GM21526 (cell line): ENCODE data around the gene RNU1-2.
A peak's percentile ranks its signal among the peaks of the same experiment; 100 is the strongest.
"Not testable (repeated sequence)": the region's sequence is repeated elsewhere in the genome, so short reads cannot be mapped to it uniquely, and the experiment has no call there.

ENCODE experiments used
- ATAC-seq: cut with Tn5 transposase; IDR thresholded peaks from one replicate; pipeline ENCODE4 v1.9.1; 2021; ENCODE audit warnings: moderate library complexity; ENCODE audit not compliant: unreplicated experiment, low FRiP score

Gene RNU1-2

GRCh38 chr1:16895598-16896315 lies at the start of gene RNU1-2:
TSS of gene RNU1-2 (plus strand) at chr1:16895980.
- ATAC-seq: peak; percentile 98

- not testable (repeated sequence) for ATAC-seq
Observed at GRCh38 chr1:16856201-16856600, 39.6 kb upstream of the RNU1-2 start.

DNA sequence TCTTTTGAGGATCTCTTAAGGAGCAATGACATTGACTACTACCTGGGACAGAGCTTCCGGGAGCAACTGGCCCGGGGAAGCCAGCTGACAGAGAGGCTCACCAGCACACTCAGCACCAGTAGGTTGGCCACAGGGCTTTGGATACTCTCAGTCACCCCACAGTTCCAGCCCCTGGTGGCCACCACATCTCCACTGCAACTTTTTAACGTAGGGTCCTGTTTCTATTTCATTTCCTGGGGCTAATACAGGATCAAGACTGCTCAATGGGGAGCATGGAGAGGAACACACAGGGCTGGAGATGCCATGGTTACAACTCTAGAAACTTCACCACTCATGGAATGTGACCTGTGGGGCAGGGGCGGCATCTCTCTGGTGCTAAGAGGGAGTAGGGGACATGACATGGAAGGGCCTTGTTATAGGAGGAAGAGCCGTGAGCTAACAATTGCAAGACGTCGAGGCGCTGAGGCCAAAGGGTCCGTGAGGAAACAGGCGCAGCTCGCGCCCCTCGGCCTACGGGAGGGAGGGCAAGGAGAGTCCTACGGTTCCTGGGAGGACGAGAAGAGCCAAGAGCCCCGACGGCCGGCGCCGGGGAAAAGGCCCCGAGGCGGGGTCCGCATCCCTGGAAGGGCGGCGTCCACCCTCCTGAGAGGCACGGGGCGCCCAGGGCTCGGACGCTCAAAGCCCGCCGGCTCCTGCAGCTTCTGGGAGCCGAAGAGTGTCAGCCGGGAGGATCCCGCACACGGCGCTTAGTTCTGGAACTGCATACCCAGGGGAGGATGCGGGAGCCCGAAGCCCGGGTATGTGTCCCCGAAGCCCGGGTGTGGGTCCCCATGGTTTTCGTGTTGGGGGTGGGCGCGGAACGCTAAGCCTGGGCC lies 36.4 kb upstream of the RNU1-2 start:
- ATAC-seq: not testable (repeated sequence)

DNA sequence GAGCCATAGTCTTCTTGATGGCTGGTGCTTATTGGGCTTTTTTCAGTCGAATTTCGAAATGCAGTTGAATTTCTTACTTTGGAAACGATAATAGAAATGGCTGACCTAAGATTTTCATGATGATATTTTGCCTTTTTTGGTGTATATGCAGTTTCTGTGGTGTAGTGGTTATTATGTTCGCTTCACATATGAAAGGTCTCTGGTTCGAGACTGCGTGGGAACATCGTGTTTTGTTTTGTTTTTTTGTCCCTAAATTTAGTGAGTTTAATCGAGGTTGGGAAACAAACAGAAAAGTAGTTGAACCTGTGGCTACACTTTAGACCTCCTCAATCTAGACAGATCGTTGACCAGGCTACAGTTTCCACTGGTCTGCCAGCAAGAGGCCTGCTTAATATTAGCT lies 35.7 kb upstream of the RNU1-2 start:
- ATAC-seq: not testable (repeated sequence)

DNA sequence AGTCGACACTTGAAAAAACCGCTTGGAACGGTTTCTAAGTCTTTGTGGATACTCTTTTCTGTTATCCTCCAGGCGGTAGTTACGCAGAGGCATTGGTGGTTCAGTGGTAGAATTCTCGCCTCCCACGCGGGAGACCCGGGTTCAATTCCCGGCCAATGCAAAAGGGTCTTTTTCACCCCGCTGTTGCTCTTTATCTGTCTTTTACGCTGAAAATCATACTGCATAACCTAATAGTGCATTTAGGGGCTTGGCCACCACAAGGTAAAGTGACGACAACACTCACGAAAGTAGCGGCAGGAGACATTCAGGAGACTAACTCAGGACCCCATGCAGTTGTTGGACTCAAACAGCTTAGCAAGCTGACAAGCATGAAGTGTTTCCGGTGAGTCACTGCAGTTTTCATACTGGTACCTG lies 33.9 kb upstream of the RNU1-2 start:
- ATAC-seq: not testable (repeated sequence)

GRCh38 chr1:16862415-16862814 lies 33.4 kb upstream of the RNU1-2 start:
- not testable (repeated sequence) for ATAC-seq

DNA sequence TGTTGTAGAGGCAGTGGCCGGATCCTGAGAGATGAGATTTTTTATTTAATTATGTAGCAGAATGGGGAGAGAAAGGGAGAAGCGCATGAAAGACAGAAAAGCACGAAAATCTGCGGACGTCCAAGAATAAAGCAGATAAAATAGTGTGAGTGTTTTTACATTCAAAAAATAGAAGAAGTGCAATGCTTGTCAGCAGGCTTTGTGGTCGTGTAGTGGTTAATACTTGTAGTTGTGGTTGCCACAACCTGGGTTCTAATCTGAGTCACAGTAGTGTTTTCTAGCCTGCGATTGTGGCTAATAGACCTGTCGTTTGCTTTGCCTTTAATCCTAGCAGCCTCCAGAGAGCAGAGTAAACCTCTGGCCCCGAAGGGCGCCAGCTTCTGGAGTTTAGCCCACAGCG lies 32.8 kb upstream of the RNU1-2 start:
- ATAC-seq: not testable (repeated sequence)

DNA sequence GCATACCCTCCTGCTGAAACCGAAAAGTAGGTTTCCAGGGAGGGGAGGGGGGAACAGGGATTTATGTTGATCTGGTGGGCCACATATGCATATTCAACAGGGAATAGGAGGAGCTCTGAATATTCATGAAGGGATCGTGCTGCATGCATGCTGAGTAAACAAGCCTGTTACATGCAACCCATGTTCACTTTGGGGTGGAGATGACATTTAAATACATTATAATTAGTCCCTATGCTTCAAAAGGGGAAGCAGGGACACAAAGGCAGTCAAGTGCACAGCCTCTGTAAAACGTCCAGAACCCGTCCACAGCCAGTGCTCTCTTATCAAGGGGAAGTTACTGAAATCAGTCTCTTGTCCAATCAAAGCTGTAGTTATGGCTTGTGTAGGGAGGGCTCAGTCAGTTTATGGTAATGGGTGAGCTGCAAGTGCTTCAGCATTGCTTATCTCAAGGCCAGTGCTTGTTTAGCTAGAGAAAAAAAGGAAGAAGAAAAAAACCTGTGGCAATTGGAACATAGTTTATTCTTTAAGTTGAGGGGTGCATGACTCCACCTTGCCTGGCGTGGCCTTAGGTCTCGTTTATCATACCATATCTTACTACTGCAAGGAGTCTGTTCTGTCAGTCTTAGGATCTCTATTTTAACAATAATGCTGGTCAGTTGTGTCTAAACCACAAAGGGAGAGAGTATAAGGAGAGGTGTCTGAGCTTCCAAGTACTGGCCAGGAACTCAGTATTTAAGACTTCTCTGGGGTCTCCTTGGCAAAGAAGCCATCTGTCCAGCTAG lies 28.7 kb upstream of the RNU1-2 start:
- not testable (repeated sequence) for ATAC-seq

DNA sequence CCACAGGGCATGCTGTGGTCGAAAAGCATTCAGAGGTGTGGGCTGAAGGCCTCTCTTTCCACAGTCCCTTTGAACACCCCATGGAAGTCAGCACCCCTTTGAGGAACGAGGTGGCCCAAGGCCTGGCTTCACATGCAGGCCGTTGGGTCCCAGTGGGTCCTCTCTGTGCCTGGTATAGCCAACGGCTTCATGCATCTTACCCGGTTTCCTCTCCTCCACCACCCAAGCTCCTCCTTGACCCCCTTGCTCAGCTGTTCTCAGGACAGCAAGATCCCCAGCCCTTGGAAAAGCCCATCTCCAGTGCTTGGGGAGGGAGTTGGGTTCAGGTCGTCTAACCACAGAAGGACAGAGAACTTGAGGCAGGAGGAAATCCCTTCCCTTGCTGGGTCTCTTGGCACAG lies 27.0 kb upstream of the RNU1-2 start:
- not testable (repeated sequence) for ATAC-seq

- not testable (repeated sequence) for ATAC-seq
Observed at GRCh38 chr1:16869996-16870395, 25.8 kb upstream of the RNU1-2 start.

- not testable (repeated sequence) for ATAC-seq
Observed at GRCh38 chr1:16871171-16871570, 24.6 kb upstream of the RNU1-2 start.

DNA sequence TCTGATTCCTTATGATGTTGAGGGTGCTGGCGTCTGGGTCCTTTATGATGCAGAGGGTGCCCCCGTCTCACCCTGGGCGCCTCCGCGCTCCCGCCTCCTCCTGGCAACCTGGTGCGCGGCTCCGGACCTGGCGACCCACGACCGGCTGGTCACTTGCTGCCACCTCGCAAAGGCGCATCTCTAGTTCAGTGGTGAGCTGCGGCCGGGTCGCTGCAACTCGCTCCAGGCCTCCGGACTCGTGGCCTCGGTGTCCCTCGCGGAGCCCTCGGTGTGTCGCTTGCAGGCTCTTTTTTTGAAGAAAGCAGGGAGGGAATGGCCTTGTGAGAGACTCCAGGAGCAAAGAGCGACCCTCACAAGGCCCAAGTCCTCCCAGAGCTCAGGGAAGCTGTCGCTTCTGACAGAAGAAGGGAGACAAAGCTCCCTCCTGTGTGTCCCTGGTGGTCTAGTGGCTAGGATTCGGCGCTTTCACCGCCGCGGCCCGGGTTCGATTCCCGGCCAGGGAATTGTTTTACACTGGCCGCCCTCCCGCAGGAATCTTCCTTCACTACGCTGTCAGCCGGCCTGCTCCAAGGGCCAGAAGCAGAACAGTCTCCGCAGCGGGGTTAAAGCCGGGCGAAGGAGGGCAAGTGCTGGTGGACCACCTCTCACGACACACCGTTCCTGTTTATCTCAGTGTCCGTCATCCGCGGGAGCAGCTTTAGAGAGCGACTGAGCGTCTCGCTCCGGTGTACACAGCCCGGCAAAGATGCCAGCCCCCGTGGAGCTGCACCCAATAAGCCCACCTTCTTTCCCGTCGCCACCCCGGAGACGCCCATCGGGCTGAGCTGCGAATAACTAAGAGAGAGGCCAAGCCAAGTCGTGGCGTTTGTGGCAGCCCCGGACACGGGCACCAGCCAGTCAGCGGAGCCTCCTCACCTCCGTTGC lies 23.4 kb upstream of the RNU1-2 start:
- ATAC-seq: not testable (repeated sequence)

GRCh38 chr1:16873076-16873879 lies 22.5 kb upstream of the RNU1-2 start:
- not testable (repeated sequence) for ATAC-seq

GRCh38 chr1:16874968-16875765 lies 20.6 kb upstream of the RNU1-2 start:
- not testable (repeated sequence) for ATAC-seq

DNA sequence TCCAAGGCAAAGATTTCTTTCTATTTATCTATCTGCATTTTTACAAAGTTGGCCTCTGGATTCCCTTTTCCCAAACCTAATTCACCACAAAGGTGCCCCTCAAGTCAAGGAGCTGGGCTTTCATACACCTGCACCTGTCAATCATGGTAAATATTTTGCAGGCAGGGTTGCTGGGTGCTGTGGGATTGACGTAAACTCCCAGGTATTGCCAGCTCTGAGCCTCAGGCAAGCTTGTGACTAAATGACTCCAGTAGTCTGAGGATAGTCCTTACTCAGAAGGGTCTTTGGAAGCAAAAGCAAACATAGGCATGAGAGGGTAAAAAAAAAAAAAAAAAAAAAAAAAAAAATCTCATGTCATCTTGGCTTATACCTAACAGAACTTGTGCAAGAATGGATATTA lies 14.0 kb upstream of the RNU1-2 start:
- not testable (repeated sequence) for ATAC-seq

- ATAC-seq: no peak
Observed at GRCh38 chr1:16882986-16883385, 12.8 kb upstream of the RNU1-2 start.

DNA sequence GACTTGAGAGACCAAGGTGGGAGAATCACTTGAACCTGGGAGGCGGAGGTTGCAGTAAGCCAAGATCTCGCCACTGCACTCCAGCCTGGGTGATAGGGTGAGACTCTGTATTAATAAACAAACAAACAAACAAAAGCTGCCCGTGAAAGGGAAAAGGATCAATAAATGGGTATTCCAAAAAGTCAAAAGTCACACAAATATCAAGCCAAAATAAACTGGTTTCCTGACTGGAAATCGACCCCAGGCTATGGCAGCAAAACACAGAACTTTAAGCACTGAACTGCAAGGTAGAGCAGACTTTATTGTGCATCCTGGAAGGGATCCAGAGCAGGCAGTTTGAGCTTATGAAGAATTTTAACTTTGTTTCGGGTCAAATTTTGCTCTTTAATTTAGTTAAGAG lies 11.3 kb upstream of the RNU1-2 start:
- ATAC-seq: not testable (repeated sequence)
